Activated CD8-positive, alpha-beta memory T cell treated with anti-CD3 and anti-CD28 coated beads, Interleukin-2, amount 50 U/mL, for 24 hours (primary cell): ENCODE results near the gene SCART1.
"Not testable (repeated sequence)": the region's sequence is repeated elsewhere in the genome, so short reads cannot be mapped to it uniquely, and the experiment has no call there.

Source experiments
- DNase-seq: peaks from one replicate; pipeline ENCODE4 v3.0.0-alpha.2; 2020; ENCODE audit errors: extremely low read depth

Gene SCART1

DNA sequence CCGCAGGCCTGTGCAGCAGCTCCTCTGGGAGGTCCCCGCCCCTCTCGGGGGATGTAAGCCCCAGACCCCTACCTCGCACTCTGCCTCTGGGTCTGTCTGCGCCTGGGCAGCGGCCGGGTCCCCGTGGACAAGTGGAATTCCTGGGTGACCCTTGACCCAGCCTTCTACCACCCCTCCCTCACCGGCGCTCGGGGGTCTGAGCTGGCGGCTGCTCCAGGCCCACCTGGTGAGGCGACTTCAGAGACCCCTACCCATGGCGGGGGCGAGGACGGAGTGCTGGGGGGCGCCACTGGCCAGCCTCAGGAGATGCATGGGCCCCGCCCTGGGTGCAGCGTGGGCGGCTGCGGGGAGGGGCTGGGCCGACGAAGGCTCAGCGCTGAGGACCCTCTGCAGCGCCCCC, 21.0 kb upstream of the SCART1 start:
- DNase-seq = not testable (repeated sequence)

DNA sequence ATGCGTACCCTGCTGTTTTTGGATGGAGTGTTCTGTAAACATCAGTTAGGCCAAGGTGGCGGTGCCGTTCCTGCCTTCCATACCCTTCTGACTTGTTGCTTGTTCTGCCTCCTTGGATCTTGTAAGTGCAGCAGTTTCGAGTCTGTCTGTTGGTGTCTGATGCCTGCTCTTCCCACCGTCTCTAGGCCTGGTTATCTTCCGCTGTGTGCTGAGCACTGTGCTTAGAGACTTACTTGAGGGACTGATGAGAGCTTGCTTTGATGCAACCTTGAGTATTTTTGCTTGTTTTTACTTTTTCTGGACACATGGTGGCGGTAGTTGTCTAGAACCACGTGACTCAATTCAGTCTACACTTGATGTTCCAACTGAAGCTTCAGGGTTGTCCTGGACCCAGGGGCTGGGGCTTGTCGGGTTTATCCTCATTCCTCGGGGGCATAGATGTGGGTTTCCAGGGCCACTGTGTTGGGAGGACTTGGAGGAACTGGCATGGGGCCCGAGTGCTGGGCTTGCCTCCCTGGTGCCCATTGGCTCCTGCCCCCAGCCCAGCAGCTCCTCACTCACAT, 15.0 kb upstream of the SCART1 start:
- no peak for DNase-seq

DNA sequence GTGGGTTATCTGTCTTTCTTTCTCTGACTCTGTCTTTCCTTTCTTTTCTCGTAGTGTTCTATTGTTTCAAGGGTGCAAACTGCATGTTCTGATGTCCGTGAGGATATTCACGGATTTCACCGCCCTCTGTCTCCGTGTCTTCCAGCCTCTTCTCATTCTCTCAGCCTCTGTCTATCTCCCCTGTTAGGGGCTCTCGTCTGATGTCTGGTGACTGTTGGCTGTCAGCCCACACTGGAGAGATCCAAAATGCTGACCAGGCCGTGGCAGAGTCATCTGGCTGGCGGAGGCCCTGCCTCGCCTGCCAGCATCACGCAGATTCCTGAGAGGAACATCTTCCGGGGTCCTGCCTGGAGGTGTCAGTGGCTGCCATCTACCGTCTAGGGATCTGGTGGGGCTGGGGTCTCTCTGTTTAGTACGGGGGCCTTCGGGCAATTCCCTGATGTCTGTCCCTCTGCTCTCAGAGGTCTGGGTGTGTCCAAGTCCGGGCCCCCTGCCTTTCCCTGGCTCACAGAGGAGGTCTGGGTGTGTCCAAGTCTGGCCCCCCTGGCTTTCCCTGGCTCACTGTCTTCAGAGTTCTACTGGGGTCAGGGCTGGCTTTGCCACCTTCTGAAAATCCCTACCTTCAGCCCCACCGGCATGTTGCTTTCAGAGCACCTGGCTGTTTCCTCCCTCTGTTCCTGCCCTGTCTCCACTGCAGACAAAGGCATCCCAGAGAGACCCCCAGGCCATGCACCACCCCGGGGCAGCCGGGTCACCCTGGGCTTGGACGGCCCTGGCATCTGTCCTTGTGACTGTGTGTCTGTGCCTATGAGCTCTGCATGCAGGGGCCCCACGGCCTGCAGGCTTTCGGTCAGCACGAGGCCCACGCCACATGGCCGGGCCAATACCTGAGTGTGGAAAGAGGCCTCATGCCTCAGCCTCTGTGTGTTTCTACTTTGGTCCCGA, 14.0 kb upstream of the SCART1 start:
- DNase-seq = no peak

DNA sequence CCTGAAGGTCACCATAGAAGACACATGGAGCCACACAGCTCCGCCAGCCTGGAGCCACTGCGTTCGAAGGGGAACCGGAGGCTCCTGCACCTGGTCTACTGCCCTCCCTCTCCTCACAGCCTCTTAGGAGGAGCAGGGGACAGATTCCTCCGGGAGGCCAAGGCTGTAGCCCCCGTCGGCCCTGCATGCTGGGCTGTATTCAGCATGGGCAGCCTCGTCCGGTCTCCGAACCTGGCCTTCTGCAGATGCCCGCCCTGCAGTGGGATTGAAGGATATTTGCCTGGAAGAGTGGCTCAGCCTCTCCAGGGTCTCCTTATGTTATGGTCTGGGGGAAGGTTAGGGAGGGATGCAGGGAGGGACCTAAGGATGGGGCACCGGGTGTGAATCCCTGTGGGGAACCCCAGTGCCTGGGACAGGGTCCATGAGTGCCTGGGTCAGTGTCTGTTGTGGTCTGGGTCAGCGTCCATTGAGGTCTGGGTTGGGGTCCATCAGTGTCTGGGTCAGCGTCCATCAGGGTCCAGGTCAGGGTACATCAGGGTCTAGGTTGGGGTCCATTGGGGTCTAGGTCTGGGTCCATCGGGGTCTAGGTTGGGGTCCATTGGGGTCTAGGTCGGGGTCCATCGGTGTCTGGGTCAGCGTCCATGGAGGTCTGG, 13.0 kb upstream of the SCART1 start:
- no peak for DNase-seq

DNA sequence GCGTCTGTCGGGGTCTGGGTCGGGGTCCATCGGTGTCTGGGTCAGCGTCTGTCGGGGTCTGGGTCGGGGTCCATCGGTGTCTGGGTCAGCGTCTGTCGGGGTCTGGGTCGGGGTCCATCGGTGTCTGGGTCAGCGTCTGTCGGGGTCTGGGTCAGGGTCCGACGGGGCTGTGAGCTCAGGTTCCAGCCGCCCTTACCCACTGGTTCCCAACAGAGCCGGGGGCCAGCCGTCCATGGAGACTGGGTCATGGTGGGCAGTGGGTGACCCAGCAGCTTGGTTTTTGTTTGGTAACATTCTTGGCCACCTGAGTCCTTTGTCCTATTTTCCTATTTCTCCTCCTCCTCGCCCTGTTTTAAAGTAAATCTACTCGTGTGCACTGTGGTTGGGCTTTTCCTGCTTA, 12.4 kb upstream of the SCART1 start:
- DNase-seq = not testable (repeated sequence)

DNA sequence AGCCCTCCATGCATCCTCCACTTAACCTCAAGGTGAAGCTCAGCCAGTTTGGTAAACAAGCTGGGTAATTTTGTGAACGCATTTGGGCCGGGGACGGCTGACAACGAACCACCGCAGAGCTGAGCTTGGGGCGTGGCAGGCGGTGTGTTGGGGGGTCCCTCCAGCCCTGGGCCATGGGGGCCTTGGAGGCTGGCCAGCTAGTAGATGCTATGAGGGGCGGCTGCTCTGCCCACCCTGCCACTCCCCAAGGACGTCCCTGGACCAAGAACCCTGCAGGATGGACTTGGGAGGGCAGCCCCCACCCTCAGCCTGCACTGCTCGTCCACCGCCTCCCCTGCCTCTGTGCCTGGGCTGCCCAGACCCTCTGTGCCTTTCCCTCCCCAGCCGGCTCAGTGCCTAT, 12.0 kb upstream of the SCART1 start:
- no peak for DNase-seq

DNA sequence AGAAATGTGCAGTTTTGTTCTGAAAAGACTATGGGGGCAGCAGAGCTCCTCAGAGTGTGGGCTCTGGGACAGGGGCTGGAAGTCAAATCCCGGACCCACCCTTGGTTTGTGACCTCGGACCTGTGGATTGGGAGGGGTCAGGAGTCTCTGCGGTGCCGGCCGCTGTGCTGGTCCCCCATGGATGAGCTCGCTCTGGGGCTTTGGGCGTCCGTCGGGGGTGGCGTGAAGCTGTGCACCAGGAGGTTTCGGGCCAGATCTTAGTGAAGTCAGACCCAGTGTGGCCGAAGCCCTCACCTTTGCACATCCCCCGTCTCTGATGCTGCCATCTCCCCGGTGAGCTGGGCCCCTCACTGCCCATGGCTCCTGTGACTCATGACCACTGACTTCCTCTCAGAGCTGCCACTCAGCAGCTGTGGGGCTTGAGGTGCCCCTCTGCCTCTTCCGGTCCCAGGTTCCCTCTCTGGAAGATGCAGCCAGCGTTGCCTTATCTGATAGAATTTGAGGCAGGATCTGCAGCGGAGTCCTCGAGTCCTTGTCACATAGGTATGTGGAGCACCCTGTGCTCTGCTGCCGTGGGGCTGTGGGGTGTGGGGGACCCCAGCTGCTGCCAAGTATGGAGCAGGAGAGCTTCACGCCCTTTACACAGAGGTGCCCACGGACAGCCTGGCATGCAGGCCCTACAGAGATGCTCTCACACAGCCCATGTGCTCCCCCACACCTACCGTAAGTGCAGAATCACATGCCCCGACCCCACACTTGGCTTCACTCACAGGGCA, 11.4 kb upstream of the SCART1 start:
- no peak for DNase-seq

DNA sequence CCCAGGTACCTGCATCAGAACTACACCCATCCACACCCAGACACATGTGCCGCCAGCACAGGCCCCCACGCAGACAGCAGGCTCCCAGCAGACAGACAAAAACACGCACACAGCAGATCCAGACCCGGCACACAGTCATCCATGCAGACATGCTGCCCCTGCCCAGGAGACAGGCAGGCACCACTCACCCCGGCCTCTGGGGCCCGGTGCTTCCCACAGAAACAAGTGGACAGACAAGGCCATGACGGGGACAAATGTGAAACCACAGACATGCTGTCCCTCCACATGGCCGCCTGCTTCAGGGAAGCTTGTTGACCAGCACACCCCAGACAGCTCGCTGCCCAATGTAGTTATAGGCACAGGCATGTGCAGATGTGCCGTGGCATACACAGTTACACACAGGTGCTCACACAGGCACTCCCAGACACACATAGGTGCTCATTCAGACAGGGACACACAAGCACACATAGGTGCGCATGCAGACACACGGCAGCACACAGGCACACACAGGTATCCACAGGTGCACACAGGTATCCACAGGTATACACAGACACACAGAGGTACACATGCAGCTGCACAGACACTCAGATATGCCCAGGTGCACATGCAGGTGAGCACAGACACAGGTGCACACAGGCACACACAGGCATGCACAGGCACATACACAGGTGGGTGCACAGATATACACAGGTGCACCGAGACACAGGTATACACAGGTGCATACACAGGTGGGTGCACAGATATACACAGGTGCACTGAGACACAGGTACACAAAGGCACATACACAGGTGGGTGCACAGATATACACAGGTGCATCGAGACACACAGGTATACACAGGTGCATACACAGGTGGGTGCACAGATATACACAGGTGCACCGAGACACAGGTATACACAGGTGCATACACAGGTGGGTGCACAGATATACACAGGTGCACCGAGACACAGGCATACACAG, 10.5 kb upstream of the SCART1 start:
- no peak for DNase-seq

DNA sequence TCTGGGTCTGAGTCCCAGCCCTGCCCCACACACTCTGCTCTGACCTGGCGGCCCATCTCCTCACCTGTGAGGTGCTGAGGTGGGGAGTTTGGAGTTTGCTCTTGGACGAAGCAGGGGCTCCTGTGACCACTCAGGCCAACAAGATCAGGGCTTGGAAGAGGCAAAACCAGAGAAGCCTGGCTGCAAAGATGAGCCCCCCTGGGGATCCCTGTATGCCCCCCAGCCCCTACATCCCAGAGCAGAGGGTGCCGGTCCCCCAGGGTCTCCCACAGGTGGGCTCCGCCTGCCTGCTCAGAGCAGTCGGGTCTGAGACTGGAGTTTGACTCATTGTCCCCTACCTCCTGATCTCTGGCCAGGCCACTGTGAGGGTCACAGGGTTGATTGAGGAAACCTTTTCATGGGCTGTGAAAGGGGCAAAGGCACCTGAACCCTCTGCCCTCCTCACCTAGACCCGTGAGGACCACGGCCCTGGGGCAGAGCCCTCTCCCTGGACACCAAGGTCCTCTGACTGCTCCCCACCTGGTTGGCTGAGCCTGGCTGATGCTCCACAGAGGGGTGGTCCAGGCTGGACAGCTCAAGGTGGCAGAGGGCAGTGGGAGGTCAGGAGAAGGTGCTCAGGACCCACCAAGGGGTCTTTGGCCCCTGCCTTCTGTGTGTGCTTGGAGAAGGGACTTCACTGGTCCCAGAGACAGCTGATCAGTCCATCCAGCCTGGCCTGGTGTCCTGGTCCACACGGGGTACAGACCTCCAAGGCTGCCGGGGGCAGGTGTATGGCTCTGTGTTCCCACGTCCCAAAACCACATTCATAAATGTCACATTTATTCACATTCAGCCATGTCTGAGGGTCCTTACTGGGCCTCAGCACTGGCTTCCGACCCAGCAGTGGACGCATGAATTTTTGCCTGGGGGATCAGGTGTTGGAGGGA, 9.1 kb upstream of the SCART1 start:
- DNase-seq = no peak

DNA sequence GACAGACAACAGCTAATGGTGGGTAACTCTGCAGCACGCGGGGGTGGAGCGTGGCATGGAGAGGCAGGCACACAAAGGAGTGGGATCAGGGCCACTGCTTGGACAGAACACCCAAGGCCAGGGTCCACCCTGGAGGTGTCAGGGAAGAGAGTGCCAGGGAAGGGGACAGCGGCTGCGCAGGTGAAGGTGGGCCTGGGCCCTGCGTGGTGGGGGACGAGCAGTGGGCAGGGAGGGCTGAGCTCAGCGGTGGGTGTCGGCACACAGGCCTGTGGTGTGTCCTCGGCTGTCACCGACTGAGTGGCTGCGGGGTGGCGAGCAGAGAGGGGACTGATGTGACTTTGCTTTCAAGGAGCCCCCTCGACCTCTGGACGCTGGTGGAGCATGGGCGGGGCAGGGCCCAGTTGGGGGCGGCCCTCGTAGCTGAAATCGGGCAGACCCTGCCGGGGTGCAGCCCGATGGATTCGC, 8.4 kb upstream of the SCART1 start:
- no peak for DNase-seq

DNA sequence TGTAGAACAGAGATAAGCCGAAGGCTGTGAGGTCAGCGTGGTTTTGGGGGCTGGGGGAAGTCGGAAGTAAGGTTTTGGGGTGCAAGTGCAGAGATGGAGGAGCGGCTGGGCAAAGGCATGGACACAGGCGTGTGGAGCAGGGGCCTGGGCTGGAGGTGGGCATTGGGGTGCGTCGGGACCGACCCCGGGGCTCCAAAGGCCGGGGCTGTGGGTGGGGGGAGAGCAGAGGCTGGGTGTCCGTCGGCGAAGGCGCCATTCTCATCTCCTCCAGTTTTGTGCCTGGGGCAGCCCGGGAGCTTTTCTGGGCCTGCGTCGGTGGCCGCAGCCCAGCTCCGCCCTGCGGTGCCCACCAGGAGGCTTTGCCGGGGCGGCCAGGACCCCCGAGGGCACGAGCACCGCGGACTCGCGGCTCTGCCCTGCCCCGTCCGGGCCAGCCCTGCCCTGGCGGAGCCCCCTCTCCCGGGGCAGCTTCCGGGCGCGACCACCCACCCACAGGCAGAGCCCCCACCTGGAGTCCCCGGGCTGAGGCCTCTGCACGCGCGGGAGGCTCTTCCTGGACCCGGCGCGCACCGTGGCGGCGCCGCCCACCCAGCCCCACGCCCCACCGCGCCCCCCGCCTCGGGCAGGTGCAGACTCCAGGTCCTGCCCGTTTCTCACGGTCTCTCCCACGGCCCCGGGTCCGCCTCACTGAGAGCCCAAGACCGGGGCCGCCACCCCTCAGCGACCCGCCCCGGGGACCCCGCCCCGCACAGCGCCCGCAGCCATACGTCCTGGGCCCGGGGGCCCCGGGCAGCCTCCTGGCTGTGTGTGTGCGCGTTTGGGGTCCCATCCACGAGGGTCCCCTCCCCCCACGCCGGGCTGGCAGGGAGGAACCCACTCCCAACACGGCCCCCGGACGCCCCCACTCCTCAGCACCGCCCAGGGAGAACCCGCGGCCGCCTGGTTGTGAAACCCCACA, 7.7 kb upstream of the SCART1 start:
- DNase-seq = no peak

DNA sequence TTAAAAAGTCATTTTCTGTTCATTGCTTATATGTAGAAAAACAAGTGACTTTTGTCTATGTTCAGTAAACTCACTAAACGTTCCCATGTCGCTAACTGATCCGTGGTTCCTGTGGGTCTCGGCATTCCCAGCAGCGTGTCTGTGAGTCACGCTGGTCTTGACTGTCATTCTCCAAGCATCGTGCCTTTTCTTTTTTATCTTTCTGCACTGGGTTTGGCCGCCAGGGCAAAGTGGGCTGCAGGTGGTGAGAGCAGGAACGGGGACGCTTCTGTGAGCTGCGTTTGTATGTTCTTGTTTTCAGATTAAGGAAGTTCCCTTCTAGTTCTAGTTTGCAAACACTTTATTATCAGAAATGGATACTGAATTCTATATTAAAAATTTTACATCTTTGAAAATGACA, 6.8 kb upstream of the SCART1 start:
- DNase-seq = no peak

DNA sequence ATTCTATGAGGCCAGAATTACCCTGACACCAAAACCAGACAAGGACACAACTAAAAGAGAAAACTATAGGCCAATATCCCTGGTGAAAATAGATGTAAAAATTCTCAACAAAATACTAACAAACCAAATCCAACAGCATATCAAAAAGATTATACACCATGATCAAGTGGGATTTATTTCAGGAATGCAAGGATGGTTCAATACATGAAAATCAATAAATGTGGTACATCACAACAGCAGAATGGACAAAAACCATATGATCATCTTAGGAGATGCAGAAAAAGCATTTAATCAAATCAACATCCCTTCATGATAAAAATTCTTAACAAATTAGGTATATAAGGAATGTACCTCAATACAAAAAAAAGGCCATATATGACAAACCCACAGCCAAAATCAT, 5.6 kb upstream of the SCART1 start:
- no peak for DNase-seq

DNA sequence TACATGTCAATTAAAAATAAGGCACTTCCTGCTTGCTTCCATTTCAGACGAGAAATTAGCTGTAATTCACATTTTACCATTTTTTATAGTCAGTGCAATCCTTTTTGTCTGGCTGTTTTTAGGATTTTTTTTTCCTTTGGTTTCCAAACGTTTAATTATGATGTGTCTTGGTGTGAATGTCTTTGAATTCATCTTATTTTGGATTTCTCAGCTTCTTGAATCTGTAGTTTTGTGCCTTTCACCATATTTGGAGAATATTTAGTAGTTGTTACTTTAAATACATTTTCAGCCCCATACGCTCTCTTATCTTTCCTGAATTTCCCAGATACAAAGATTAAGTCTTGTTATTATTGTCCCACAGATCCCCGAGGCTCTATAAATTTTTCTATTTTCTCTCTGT, 2.4 kb upstream of the SCART1 start:
- no peak for DNase-seq

DNA sequence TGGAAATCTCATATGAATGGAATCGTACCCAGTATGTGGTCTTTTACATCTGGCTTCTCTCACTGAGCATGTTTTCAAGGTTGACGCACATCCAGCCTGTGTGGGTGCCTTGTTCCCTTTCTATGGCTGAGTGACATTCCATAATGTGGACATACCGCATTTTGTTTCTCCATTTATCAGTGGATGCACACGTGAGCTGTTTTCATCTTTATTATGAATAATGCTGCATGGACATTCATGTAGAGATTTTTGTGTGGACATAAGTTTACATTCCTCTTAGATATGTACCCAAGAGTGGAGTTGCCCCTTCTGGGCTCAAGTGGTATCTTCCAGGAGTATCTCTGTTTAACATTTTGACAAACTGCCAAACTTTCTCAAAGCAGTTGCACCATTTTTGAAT, 1.3 kb upstream of the SCART1 start:
- no peak for DNase-seq

DNA sequence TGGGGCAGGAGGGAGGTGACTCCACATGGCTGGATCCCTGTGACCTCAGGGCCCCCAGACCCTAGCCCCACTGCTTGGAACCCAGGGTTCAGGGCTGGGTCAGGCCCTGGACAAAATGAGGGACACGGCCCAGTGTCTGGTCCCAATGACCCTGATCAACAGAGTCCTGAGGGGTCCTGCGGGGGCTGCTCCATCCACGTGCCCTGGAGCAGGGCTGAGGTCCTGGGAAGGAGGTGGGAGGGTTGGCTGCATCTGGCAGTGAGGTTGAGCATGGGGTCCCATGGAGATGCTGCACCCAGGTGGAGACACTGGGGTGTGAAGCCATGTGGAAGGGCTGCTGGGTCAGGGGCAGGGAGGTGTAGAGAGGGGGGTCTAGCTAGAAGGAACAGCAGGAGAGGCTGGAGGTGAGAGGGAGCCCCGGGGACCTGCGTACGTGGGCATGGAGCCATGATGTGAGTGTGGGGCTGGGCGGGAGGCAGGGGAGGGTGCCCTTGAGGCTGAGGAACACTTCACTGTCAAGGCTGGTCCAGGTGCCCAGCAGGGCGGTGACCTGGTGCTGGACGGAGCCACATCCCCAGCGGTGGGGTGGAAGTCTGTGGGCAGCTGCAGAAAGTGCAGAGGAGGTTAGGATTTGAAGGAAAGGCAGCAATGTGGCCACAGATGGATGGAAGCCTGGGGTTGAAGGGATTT, 604 bp downstream of the SCART1 start:
- no peak for DNase-seq

DNA sequence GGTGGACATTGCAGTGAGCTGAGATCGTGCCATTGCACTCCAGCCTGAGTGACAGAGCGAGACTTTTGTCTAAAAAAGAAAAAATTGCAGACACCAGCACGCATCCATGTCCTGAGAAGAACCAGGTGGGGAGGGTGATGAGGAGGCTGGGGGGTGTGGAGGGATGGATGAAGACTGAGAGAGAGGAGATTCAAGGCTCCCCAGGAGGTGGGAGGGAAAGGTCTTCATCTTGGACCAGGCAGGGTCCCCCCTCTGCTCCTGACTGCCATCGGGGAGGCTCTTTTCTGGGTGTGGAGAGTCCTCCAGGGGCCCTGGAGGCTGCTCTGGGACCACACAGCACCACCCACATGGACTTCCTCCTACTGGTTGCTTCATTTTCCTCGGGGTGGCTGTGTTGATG, 1.5 kb downstream of the SCART1 start:
- DNase-seq = no peak

DNA sequence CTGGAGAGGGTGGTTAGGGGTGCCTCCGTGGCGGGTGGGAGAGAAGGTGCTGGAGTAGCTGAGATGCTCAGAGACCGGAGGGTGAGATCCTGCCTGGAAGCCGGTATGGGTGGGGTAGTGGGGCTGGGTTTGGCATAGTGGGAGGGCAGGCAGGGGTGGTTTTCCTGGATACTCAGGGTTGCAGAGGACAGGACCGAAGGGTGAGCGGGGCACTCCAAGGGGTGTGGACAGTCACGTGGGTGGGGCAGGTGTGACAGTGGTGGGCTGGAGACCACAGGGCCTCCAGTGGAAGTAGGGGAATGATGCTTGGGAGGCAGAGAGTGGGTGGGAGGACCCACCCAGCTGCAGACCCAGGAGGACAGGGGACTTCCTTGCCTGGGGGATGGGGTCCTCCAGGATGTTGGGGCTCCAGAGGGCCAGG, 1.9 kb downstream of the SCART1 start:
- no peak for DNase-seq
